RWPE2 (cell line): ENCODE measurements around the gene NLRP5.
"Not testable (repeated sequence)": the region's sequence is repeated elsewhere in the genome, so short reads cannot be mapped to it uniquely, and the experiment has no call there.

Experiments used
- ATAC-seq: fragments of 200-7000 bp; cut with Tn5 transposase; 3 replicates; pipeline ENCODE4 v1.9.1; 2021; ENCODE audit warnings: low read depth
- DNase-seq: peaks from one replicate; pipeline ENCODE4 v3.0.0-alpha.2; 2020; ENCODE audit warnings: low spot score
- H3K27ac ChIP-seq: fragments of 450-650 bp; 2 replicates; pipeline ENCODE4 v1.5.1; 2017; ENCODE audit warnings: mild to moderate bottlenecking; ENCODE audit not compliant: poor library complexity, severe bottlenecking
- H3K27me3 ChIP-seq: fragments of 250-450 bp; sonication (Bioruptor Pico); 2 replicates; pipeline ENCODE4 v1.5.1; 2021; ENCODE audit warnings: mild to moderate bottlenecking, moderate library complexity; ENCODE audit not compliant: insufficient read depth, poor library complexity, severe bottlenecking
- H3K36me3 ChIP-seq: fragments of 250-450 bp; sonication (Bioruptor Pico); 2 replicates; pipeline ENCODE4 v1.5.1; 2020; ENCODE audit warnings: low read depth, mild to moderate bottlenecking, moderate library complexity
- H3K4me1 ChIP-seq: fragments of 250-450 bp; sonication (Bioruptor Pico); 2 replicates; pipeline ENCODE4 v1.5.1; 2021; ENCODE audit warnings: mild to moderate bottlenecking, moderate library complexity; ENCODE audit not compliant: insufficient read depth, poor library complexity, severe bottlenecking
- H3K4me3 ChIP-seq: fragments of 250-450 bp; sonication (Bioruptor Pico); 2 replicates; pipeline ENCODE4 v1.5.1; 2021; ENCODE audit warnings: mild to moderate bottlenecking, moderate library complexity; ENCODE audit not compliant: severe bottlenecking
- H3K9me3 ChIP-seq: fragments of 250-450 bp; sonication (Bioruptor Pico); 2 replicates; pipeline ENCODE4 v1.5.1; 2021; ENCODE audit warnings: mild to moderate bottlenecking, moderate library complexity; ENCODE audit not compliant: severe bottlenecking
- CTCF ChIP-seq: fragments of 450-650 bp; IDR thresholded peaks from one replicate; pipeline ENCODE4 v1.5.1; 2017; ENCODE audit warnings: mild to moderate bottlenecking, moderate library complexity; ENCODE audit not compliant: poor library complexity, severe bottlenecking

The NLRP5 gene

GRCh38 chr19:55986487-55986886 is at the start of gene NLRP5:
NLRP5 (plus strand) TSS chr19:55986775.
- Histone ChIP-seq H3K27me3 (no peaks in the 10 kb centered on the region), H3K27ac (no peak within 1 kb of the TSS), H3K4me3 (no peak within 1 kb of the TSS), H3K9me3 (peaks cover 2% of the 10 kb centered on the region), H3K36me3 (no peaks in the 10 kb centered on the region), H3K4me1 (no peaks in the 10 kb centered on the region)
- TF ChIP-seq CTCF = no peak
- ATAC-seq (no peak), DNase-seq (no peak)

- Histone ChIP-seq H3K9me3 (no peaks in the 10 kb centered on the region), H3K4me3 (no peak overlapping the region), H3K36me3 (no peaks in the 10 kb centered on the region), H3K27ac (no peak overlapping the region), H3K4me1 (no peaks in the 10 kb centered on the region), H3K27me3 (no peaks in the 10 kb centered on the region)
- TF ChIP-seq CTCF = no peak
- ATAC-seq (no peak), DNase-seq (no peak)
Observed at GRCh38 chr19:55939206-55939605, 47.4 kb upstream of the NLRP5 start.

- DNase-seq (no peak), ATAC-seq (no peak)
- no peaks in the 10 kb centered on the region for H3K27me3 ChIP-seq
- no peak overlapping the region for H3K4me3 ChIP-seq
- no peak for TF ChIP-seq CTCF
- H3K4me1 ChIP-seq = no peaks in the 10 kb centered on the region
- no peaks in the 10 kb centered on the region for H3K36me3 ChIP-seq
- no peak overlapping the region for H3K27ac ChIP-seq
- no peaks in the 10 kb centered on the region for H3K9me3 ChIP-seq
Observed at GRCh38 chr19:55940306-55940705, 46.3 kb upstream of the NLRP5 start.

GRCh38 chr19:55947532-55947931 is 39.0 kb upstream of the NLRP5 start, which contains the start of gene NLRP8:
NLRP8 (plus strand) TSS chr19:55947832.
- H3K36me3 ChIP-seq = no peaks in the 10 kb centered on the region
- no peak for TF ChIP-seq CTCF
- H3K9me3 ChIP-seq = no peaks in the 10 kb centered on the region
- DNase-seq (no peak), ATAC-seq (no peak)
- H3K4me1 ChIP-seq = no peaks in the 10 kb centered on the region
- H3K27ac ChIP-seq = no peak within 1 kb of the TSS
- no peaks in the 10 kb centered on the region for H3K27me3 ChIP-seq
- H3K4me3 ChIP-seq = no peak within 1 kb of the TSS

GRCh38 chr19:55950566-55950965 is 36.0 kb upstream of the NLRP5 start:
- not testable (repeated sequence) for H3K27me3 ChIP-seq, DNase-seq, H3K27ac ChIP-seq, H3K9me3 ChIP-seq, H3K4me3 ChIP-seq, H3K4me1 ChIP-seq, H3K36me3 ChIP-seq, ATAC-seq
